NCI-H69 (cell line): Measurements from ENCODE around the gene SOHLH1.
A peak's percentile ranks its signal among the peaks of the same experiment; 100 is the strongest.

Experiments
- DNase-seq: peaks from one replicate; lab custom pipeline; 2025; lab: John Stamatoyannopoulos, UW

The SOHLH1 gene

DNA sequence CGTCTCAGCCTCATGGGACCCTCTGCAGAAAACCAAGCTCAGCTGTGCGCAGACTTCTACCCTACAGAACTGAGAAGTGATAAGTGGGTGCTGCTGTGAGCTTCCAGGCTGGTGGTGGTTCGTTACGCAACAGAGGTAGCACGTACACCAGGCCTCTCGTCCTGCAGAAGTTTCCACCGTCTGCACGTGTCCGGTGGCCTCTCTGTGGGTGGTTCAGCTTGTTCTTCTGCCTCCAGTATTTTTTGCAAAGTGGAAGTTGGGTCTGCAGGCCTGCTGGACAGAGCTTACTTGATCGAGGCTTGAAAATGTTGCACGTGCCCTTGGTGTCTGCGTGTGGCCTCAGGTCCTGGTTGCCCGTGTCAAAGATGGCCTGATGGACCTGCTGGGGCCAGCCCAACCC is 30.2 kb upstream of the SOHLH1 start:
- DNase-seq = no peak

DNA sequence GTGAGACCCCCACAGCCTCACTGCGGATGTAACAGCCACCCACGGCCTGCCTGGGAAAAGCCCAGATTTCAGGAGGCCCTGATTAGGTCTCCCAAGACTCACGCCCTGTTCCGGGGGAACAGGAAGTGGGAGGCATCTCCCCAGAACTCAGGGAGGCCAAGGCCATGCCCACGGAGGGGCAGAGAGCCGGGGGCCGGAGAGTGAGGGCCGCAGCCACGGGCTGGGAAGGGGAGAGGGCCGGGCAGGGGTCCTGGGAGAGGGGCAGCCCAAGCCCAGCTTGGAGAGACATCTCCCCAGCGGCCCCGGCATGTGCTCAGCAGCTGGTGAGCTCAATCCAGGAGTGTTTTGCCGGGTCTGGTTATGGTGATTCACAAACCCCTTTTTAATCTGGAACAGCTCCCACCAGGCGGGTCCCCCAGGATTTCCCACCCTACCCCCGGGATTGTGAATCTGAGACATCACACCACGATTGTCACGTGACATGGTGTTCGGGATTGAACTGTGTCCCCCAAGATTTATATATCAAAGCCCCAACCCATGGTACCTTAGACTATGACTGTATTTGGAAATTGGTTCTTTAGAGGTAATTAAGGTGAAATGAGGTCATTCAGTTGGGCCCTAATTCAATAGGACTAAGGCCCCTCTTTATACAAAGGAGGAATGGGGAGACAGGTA is 29.3 kb upstream of the SOHLH1 start:
- no peak for DNase-seq

DNA sequence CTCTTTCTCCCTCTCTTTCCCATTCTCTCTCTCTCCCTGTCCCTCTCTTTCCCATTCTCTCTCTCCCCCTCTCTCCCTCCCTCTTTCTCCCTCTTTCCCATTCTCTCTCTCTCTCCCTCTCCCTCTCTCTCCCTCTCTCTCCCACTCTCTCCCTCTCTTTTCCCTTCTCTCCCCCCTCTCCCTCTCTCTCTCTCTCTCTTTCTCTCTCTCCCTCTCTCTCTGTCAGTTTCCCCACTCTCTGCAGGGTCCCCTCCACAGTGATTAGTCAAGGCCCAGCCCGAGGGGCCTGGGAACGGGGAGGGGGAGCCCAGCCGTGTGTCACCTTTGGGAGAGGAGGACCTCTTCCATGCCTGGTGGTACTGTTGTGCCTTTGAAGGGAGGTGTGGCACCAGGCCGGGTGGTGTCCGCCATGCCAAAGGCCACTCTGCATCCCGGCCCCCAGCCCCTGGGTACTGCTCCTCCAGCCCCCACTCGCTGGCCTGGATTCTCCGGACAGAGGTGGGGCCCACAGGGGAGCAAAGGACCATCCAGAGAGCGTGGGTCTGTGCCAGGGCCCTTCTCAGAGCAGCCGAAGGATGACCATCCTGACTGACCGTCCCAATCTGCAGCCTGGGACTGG is 28.1 kb upstream of the SOHLH1 start:
- DNase-seq = no peak

DNA sequence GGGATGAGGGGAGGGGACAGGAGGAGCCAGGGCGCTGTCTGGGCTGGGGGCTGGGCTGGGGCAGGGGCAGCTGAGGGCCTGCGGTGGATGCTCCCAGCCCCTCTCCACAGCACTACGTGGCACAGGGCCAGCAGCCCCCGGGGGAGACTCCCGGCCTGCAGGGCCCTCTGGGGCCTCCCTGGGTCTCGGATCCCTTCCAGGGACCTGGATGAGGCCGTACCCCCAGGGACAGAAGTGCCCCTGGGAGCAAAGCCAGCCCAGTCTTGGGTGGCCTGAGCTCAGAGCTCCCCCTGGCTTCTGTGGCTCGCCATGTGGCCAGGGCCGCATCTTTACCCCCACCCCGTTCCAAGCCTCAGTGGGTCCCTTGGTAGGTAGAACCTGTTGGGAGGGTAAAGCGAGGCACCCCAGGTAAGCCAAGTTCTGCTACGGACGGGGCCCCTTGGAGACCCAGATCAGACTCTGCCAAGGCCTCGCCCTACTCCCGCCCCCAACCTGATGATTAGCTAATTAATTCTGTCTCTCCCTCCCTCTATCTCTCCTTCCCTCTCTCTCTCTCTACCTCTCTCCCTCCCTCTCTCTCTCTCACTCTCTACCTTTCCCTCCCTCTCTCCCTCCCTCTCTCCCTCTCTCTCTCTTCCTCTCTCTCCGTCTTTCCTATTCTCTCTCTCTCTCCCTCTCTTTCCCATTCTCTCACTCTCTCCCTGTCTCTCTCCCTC is 27.0 kb upstream of the SOHLH1 start:
- DNase-seq = no peak

DNA sequence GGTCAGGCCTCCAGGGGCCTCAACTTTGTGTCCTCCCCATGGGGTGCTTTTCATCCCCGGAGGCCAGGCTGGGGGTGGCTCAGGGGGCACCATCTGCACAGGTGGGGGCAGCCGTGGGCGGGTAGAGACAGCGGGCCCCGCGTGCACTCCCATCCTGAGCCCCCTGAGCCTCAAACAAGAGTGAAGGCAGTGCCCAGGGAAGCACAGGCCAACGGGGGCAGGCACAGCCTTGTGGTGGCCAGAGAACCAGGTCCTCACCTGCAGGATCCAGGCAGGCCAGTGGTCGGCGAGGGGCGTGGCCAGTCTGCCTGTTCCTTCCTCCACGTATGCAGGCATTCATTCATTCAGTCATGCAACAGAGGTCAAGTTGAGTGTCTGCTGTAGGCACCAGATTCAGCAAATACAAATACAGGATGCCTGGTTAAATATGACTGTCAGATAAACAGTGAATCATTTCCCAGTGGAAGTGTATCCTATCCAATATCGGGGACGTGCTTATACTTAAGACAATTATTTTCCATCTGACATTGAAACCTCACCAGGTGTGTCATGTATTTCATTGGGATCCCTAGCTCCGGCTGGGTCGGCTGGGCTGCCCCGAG is 25.0 kb upstream of the SOHLH1 start:
- DNase-seq = no peak

DNA sequence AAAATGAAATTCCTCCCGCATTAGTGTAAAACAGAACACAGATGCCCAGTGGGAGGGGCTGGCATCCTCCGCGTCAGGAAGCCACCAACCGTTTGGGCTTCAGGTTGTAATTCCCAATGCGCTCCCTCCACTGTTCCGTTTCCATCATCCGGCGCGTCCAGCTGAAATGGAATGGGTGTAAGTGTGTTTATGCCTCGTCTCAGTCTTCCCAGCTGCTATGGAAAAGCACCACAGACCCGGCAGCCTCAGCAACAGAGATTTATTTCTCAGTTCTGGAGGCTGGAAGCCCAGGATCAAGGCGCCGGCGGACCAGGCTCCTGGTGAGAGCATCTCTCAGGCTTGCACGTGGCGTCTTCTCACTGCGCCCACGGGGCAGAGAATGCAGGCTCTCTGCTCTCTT is 23.1 kb upstream of the SOHLH1 start:
- no peak for DNase-seq

DNA sequence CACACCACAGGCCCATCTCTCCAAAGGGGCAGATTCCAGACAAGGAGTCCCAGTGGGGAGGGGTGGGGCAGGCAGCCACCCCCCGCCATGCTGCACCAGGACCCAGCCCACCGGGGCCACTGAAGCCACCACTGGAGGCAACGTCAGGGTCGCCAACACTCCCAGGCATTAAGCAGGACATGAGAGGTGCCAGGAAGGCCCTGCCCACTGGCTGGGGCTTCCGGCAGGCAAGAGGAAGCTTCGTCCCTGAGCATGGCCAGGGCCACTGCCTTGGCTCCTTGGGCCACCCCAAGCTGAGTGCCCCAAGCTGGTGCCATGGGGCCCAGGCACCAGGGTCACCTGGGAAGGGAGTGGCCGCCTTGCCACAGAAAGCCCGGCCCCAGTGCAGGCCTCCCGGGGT is 20.2 kb upstream of the SOHLH1 start:
- no peak for DNase-seq

DNA sequence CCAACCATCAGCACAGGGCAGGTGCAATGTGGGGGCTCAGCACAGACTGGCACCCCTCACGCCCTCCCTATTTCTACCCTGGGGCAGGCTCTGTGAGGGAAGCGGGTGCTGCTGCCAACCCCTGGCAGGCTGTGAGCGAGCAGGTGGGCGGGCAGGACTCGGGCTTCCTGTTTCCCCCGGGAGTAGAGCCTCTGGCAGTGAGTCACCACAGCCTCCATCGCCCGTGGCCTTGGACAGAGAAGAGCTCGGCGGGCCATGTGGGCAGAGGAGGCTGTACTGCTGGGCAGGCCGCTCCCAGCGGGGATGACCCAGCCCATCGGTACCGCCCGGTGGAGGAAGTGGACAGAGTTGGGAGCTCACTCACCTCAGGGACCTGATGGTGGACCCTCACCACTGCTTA is 19.3 kb upstream of the SOHLH1 start:
- DNase-seq = peak; percentile 78

DNA sequence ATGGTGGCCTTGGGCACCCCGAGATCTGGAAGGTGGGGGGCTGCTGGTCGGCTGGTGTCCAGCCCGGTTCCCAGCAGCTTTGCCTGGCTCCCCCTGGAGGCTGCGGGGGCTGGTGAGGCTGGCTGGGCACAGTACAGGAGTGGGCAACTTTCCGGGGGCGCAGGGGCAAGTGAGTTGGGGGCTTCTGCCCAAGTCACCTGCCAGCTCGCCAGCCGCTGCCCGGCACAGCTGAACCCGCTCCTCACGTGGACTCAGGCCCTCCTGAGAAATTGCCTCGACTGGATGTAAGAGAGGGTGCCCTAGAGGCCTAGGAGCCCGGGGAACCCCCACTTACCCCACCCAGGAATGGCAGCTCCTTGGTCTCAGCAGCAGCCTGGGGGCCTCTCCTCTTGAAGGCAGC is 18.1 kb upstream of the SOHLH1 start:
- no peak for DNase-seq

DNA sequence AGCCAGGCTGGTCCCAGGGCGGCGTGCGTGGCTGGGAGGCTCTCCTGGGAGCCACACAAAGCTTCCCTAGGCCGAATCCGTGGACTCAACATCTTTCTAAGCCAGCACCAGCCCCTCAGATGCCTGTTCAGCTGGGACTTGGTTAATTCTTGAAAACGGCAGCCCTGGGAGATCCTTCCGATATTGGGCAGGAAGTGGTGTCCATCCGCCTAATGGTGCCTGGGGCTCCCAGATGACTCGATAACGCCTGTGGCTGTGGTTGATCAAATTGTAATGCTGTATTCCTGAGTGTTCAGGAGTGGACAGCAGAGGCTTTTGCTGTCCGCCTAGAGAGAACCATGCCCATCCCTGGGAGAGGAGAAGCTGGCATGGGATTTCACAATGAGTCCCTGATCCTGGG is 16.8 kb upstream of the SOHLH1 start:
- DNase-seq = no peak

DNA sequence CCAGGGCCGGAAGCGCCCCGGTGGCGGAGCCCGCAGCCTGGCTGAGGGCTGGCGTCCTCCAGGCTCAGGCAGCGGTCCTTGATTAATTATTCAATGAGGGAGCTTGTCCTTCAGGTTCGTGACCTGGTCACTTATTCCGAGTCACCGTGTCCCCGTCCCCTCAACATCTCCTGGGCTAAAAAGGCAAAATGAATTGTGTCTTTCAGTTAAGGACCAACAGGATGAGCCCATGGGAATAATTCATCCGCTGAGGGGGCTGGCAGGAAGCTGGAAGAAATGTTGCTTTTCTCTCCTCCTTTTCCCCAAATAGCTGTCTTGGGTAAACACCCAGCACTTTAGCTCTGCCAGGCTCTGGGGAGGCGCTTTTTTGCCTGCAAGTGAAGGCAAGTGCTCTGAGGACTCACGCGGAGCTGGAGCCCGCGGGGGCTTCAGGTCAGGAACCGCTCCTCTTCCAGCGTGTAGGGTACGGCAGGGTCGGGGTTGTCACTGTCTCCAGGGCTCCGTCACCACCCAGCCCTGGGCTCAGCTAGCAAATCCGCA is 15.8 kb upstream of the SOHLH1 start:
- DNase-seq = no peak

DNA sequence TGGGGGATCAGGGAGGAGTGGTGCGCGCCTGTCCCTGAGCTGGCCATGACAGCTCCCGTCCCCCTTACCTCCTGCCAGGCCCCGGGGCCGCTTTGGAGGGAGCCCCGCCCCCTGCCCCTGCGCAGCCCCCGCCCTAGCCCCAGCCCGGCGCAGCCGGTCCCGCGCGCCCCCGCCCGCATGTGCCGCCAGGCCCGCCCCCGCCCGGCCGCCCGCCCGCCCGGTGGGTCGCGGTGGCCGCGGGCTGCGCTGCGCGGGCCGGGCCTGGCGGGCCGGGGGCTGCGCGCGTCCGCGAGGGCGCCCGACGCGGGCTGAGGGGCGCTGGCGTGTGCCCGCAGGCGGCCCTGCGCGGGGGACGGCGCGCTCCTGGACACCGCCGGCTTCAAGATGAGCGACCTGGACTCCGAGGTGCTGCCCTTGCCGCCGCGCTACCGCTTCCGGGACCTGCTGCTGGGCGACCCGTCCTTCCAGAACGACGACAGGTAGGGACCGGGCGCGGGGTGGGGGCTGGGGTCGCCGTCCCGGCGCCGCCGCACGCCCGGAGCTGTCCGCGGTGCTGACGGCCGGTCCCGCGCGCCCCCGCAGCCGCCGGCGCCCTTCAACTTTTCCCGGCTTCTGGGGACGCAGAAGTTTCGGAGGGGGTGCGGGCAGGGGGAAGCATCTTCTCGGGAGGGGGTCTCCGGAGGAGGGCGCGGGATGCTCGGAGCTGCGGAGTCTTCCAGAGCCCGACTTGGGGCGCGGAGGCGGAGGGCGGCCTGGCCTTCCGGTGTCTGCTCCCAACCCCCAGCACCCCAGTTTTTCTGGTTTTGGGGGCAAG is 15.2 kb upstream of the SOHLH1 start:
- no peak for DNase-seq

DNA sequence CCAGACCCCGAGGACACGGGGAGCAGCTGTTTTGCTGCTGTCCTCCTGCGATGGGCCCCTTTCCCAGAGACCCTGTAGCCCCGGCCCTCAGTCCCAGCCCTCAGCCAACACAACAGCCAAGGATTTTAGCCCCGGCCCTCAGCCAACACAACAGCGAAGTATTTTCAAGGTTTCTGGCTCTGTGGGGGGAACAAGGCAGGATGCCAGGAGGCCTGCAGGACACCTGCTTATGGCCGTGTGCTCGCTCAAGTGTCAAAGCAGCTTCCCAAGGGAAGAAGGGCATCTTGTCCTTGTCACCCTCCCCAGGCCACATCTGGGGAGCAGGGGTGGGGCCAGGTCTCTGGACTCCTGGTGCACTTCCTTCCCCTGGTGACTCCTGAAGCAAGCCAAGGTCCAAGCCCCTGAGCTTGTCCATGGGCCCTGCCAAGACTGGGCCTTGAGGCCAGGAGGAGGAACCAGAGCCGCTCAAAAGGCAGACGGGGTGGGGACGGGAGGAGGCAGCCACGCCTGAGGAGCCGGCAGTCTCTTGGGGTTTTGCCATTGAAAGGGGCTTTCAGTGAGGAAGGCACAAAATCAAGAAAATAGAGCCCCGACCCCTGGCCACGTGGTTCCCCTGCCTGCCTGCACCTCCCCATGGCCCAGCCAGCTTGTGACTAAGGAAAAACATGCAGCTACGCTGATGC is 13.5 kb upstream of the SOHLH1 start:
- no peak for DNase-seq

DNA sequence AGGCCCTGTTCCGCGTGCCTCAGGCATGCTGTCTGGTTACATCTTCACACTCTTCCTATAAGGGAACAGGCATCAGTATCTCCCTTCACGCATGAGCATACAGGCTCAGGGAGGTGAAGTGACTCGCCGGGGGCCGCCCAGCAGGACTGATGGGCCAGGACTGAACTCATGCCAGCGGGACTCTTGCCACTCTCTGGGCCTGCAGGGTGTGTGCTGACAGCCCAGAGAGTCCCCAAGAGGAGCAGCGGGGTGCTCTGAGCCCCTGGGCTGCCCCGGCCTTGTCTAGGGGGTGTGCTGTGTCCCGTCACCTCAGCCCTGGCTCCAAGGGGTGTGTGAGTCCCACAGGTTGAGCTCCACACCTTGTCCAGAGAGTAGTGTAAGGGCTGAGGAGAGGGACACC is 12.6 kb upstream of the SOHLH1 start:
- no peak for DNase-seq

DNA sequence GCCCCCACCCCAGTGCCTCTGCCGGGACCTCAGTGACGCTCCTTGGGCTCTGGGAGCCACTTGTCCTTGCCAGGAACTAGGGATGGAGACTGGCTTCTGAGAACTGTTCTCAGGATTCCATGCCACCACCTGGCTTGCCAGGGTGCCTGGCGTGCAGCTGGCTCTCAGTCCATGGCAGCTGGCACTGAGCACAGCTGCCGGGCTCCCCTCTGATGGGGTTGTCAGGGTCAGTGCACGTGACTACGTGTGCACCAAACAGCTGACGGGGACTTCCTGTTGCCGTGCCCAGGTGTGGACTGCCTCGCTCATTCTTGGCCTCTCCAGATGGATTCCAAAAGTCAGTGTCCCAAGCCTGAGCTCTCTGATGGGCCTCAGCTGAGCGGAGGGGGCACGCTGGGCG is 12.1 kb upstream of the SOHLH1 start:
- peak; percentile 85 for DNase-seq

DNA sequence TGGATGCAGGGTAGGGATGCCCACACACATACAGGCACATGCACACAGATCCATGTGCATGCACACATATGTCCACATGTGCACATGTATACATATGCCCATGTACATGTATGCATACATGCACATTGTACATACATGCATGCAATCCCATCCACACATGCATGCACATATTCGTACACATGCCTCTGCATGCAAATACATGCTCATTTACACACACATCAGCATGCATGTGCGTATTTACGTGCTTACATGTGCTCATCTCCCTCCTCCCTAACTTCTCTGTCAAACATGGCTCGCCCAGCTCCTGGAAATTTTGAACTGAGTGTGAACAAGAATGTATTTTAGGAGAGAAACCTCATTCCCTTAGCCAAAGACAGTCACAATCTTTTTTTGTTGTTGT is 8.9 kb upstream of the SOHLH1 start:
- no peak for DNase-seq

DNA sequence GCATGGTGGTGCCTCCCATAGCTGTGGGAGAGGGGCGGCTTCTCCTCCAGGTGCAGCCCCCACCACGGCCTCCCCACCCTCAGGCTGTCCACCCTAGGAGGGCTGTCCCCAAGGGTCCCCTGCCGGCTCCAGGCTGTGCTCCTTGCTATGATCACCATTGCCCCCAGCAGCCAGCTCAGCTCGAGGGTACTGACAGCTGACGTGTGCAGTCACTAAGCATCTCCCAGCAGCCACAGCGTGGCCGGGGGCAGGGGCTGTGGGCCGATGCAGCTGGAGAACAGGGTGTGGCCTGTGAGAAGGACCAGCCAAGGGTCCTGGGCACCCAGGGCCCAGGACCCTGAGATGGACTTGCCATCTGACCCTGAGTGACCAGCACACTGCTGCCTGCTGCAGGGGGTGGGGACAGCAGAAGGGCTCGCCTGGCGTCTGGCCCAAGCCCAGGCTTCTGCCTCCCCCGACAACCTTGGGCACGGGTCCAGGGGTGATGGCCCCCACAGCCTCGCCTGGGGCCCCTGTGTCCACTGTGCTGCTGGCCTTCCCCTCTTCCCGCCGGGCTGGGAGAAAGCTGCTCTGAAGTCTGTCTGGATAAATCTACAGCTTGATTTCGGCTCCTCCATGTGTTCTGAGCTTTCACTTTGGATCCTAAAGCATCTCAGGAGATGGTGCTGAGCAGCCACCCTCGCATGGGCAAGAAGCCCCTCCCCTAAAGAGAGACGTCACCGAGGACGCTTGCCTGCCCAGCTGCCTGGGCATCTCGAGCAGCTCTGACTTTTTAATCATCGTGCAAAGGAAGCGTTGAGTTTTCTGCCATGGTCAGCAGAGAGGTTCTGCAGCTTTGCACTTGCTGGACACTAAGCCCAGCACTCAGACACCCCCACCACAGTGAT is 8.2 kb upstream of the SOHLH1 start:
- no peak for DNase-seq

DNA sequence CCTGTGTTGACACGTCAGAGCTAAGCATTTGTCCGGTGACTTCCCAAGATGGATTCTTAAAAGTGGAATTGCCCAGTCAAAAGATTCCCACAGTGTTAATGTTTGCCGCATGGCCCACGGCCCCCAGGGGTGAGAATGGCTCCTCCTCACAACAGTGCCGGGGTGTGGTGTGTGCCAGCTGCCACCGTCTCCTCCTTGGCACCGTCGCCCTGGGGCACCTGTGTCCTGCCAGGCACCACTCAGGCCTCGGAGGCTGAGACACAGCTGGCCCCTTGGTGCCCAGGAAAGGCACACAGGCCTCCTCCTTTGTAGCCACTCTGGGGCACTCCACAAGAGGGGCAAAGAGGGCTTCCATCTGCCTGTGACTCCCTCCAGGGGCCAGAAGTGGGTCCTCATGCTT is 7.0 kb upstream of the SOHLH1 start:
- peak; percentile 67 for DNase-seq

DNA sequence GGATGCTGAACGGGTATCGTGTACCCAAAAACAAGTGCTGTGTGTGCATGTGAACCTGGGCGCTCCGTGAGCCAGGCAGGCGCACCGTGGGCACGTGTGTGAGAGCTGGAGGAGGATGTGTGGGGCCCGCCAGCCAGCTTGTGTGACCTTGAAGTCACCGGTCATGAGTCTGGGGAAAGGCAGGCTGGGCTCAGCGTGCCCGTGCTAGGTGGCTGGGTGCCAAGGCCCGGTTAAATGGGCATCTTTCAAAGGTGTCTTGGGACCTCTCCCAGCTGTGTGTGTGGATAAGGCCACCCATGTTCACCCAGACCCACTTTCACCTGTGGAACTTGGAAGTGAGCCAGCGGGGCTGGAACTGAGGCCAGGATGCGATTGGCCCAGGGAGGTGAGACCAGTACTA is 6.1 kb upstream of the SOHLH1 start:
- DNase-seq = peak; percentile 37

DNA sequence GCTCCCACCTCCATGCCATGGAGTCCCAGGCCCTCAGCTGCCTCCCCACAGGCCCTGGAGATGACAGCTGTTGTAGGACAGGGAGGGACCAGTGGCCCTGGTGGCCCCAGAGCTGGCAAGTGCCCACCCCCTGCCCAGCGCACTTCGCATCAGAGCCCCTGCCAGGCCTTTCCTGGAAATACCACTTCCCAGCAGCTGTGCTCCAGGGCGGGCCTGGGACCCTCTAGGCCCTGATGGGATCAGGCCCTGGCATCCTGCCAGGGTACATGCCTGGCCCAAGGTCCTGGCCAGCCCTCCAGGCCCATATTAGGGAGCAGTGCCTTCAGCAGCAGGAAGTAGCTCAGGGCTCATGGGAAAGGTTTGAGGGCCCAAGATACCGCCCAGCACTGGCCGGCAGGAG is 5.2 kb upstream of the SOHLH1 start:
- no peak for DNase-seq
